T-helper 1 cell treated with Interleukin-12 subunit alpha and Interleukin-12 subunit beta and Interleukin-4 antibody, amounts not matched to agents 30 μg/mL and 1 μg/mL, for 36 hours (primary cell): ENCODE results near the gene NTM.

ENCODE experiments used
- H3K27ac Mint-ChIP-seq: one replicate; pipeline ENCODE4 v1.8.0; 2021; ENCODE audit warnings: mild to moderate bottlenecking, mixed read lengths
- H3K27me3 Mint-ChIP-seq: one replicate; pipeline ENCODE4 v1.8.0; 2021; ENCODE audit warnings: low read depth, mixed read lengths
- H3K36me3 Mint-ChIP-seq: one replicate; pipeline ENCODE4 v1.8.0; 2021; ENCODE audit warnings: low read depth, mixed read lengths
- H3K4me1 Mint-ChIP-seq: one replicate; pipeline ENCODE4 v1.8.0; 2021; ENCODE audit warnings: low read depth, mixed read lengths
- H3K4me3 Mint-ChIP-seq: one replicate; pipeline ENCODE4 v1.8.0; 2021; ENCODE audit warnings: mild to moderate bottlenecking, moderate library complexity, mixed read lengths
- H3K9me3 Mint-ChIP-seq: one replicate; pipeline ENCODE4 v1.8.0; 2021; ENCODE audit warnings: mixed read lengths

Gene NTM

GRCh38 chr11:132139181-132139580 lies 768.8 kb downstream of the NTM start:
- Mint-ChIP-seq H3K36me3 (no peaks in the 10 kb centered on the region), H3K27me3 (no peaks in the 10 kb centered on the region), H3K27ac (no peak overlapping the region), H3K9me3 (no peaks in the 10 kb centered on the region), H3K4me3 (no peak overlapping the region), H3K4me1 (no peaks in the 10 kb centered on the region)

GRCh38 chr11:132140056-132140455 lies 769.6 kb downstream of the NTM start:
- Mint-ChIP-seq H3K27me3 (no peaks in the 10 kb centered on the region), H3K9me3 (no peaks in the 10 kb centered on the region), H3K4me3 (no peak overlapping the region), H3K4me1 (no peaks in the 10 kb centered on the region), H3K36me3 (no peaks in the 10 kb centered on the region), H3K27ac (no peak overlapping the region)

GRCh38 chr11:132142121-132142520 lies 771.7 kb downstream of the NTM start:
- Mint-ChIP-seq H3K36me3 (no peaks in the 10 kb centered on the region), H3K4me1 (no peaks in the 10 kb centered on the region), H3K27me3 (no peaks in the 10 kb centered on the region), H3K4me3 (no peak overlapping the region), H3K27ac (no peak overlapping the region), H3K9me3 (no peaks in the 10 kb centered on the region)

- Mint-ChIP-seq H3K27ac (no peak overlapping the region), H3K9me3 (peaks cover 1% of the 10 kb centered on the region), H3K36me3 (no peaks in the 10 kb centered on the region), H3K4me1 (no peaks in the 10 kb centered on the region), H3K4me3 (no peak overlapping the region), H3K27me3 (no peaks in the 10 kb centered on the region)
These were observed 772.1 kb downstream of the NTM start for GRCh38 chr11:132142554-132142953.

GRCh38 chr11:132147464-132147863 lies 777.0 kb downstream of the NTM start:
- Mint-ChIP-seq H3K27ac (no peak overlapping the region), H3K27me3 (no peaks in the 10 kb centered on the region), H3K4me1 (no peaks in the 10 kb centered on the region), H3K9me3 (peaks cover 3% of the 10 kb centered on the region), H3K4me3 (no peak overlapping the region), H3K36me3 (no peaks in the 10 kb centered on the region)

GRCh38 chr11:132154781-132155180 lies 784.4 kb downstream of the NTM start:
- H3K27me3 Mint-ChIP-seq = no peaks in the 10 kb centered on the region
- H3K4me3 Mint-ChIP-seq = no peak overlapping the region
- H3K27ac Mint-ChIP-seq = no peak overlapping the region
- no peaks in the 10 kb centered on the region for H3K4me1 Mint-ChIP-seq
- H3K9me3 Mint-ChIP-seq = no peaks in the 10 kb centered on the region
- H3K36me3 Mint-ChIP-seq = no peaks in the 10 kb centered on the region

GRCh38 chr11:132158091-132158490 lies 787.7 kb downstream of the NTM start:
- Mint-ChIP-seq H3K27ac (no peak overlapping the region), H3K36me3 (no peaks in the 10 kb centered on the region), H3K4me1 (no peaks in the 10 kb centered on the region), H3K27me3 (no peaks in the 10 kb centered on the region), H3K9me3 (no peaks in the 10 kb centered on the region), H3K4me3 (no peak overlapping the region)

GRCh38 chr11:132158696-132159095 lies 788.3 kb downstream of the NTM start:
- Mint-ChIP-seq H3K4me3 (no peak overlapping the region), H3K27me3 (no peaks in the 10 kb centered on the region), H3K4me1 (no peaks in the 10 kb centered on the region), H3K36me3 (no peaks in the 10 kb centered on the region), H3K9me3 (no peaks in the 10 kb centered on the region), H3K27ac (no peak overlapping the region)

- H3K4me1 Mint-ChIP-seq = no peaks in the 10 kb centered on the region
- H3K27ac Mint-ChIP-seq = no peak overlapping the region
- H3K4me3 Mint-ChIP-seq = no peak overlapping the region
- no peaks in the 10 kb centered on the region for H3K27me3 Mint-ChIP-seq
- no peaks in the 10 kb centered on the region for H3K36me3 Mint-ChIP-seq
- H3K9me3 Mint-ChIP-seq = peaks cover 5% of the 10 kb centered on the region
These were observed 791.1 kb downstream of the NTM start for GRCh38 chr11:132161403-132162078.

GRCh38 chr11:132168344-132168981 lies 798.0 kb downstream of the NTM start:
- no peak overlapping the region for H3K4me3 Mint-ChIP-seq
- H3K9me3 Mint-ChIP-seq = peaks cover 12% of the 10 kb centered on the region
- no peaks in the 10 kb centered on the region for H3K27me3 Mint-ChIP-seq
- no peaks in the 10 kb centered on the region for H3K4me1 Mint-ChIP-seq
- no peaks in the 10 kb centered on the region for H3K36me3 Mint-ChIP-seq
- H3K27ac Mint-ChIP-seq = no peak overlapping the region

- H3K27ac Mint-ChIP-seq = no peak overlapping the region
- no peaks in the 10 kb centered on the region for H3K27me3 Mint-ChIP-seq
- H3K36me3 Mint-ChIP-seq = no peaks in the 10 kb centered on the region
- peaks cover 10% of the 10 kb centered on the region for H3K9me3 Mint-ChIP-seq
- H3K4me3 Mint-ChIP-seq = no peak overlapping the region
- no peaks in the 10 kb centered on the region for H3K4me1 Mint-ChIP-seq
These were observed 800.6 kb downstream of the NTM start for GRCh38 chr11:132171031-132171430.

GRCh38 chr11:132174362-132175255 lies 804.2 kb downstream of the NTM start:
- Mint-ChIP-seq H3K9me3 (peaks cover 14% of the 10 kb centered on the region), H3K36me3 (no peaks in the 10 kb centered on the region), H3K27me3 (no peaks in the 10 kb centered on the region), H3K4me1 (no peaks in the 10 kb centered on the region), H3K4me3 (no peak overlapping the region), H3K27ac (no peak overlapping the region)

GRCh38 chr11:132177106-132177505 lies 806.7 kb downstream of the NTM start:
- Mint-ChIP-seq H3K4me3 (no peak overlapping the region), H3K36me3 (no peaks in the 10 kb centered on the region), H3K27ac (no peak overlapping the region), H3K4me1 (no peaks in the 10 kb centered on the region), H3K9me3 (peaks cover 10% of the 10 kb centered on the region), H3K27me3 (no peaks in the 10 kb centered on the region)

- H3K9me3 Mint-ChIP-seq = peaks cover 10% of the 10 kb centered on the region
- no peaks in the 10 kb centered on the region for H3K36me3 Mint-ChIP-seq
- no peak overlapping the region for H3K27ac Mint-ChIP-seq
- no peaks in the 10 kb centered on the region for H3K27me3 Mint-ChIP-seq
- no peak overlapping the region for H3K4me3 Mint-ChIP-seq
- H3K4me1 Mint-ChIP-seq = no peaks in the 10 kb centered on the region
These were observed 813.7 kb downstream of the NTM start for GRCh38 chr11:132184079-132184478.
